ENCODE results near the gene GRAP2. TPM values are rescaled to one million over a fixed set of nuclear protein-coding genes. Genes with fewer than 3 reads are reported as not detected.

GRAP2 gene
- total RNA-seq, 1 experiment from 2014 or later, result 0.12 TPM

DNA sequence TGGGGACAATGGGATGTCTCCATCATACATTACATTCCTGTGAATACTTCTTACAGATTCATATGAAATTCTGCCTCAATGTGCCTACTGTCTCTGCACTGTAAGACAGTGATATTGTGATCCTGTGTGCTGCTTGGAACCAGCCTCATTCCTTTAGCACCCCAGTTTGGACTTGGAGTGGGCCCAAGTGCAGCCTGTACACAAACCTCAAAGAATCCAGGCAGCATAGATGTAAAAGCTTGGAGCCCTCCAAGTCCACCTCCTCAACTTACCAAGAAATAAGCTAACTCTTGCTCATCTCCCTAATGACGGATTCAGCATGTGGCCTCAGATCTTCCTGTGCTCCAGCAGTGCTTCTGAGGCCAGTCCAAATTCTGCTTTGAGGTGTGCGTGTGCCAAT lies 24.4 kb downstream of the GRAP2 start:
- TF ChIP-seq, protein P1, sequence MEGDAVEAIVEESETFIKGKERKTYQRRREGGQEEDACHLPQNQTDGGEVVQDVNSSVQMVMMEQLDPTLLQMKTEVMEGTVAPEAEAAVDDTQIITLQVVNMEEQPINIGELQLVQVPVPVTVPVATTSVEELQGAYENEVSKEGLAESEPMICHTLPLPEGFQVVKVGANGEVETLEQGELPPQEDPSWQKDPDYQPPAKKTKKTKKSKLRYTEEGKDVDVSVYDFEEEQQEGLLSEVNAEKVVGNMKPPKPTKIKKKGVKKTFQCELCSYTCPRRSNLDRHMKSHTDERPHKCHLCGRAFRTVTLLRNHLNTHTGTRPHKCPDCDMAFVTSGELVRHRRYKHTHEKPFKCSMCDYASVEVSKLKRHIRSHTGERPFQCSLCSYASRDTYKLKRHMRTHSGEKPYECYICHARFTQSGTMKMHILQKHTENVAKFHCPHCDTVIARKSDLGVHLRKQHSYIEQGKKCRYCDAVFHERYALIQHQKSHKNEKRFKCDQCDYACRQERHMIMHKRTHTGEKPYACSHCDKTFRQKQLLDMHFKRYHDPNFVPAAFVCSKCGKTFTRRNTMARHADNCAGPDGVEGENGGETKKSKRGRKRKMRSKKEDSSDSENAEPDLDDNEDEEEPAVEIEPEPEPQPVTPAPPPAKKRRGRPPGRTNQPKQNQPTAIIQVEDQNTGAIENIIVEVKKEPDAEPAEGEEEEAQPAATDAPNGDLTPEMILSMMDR (IDR thresholded peaks at IDR 0.05; ENCODE audit: unreplicated experiment), result no peak
- DNase-seq (ENCODE audit: unreplicated experiment), result no peak
- ChIA-PET POLR2A (interaction anchor here (1.6 to 1.8 kb wide), 2 partner anchors 21 to 119 kb away, joined by 4 to 5 read pairs; no protein-coding TSS in a partner anchor), CTCF (interaction anchor here (0.6 to 1.0 kb wide), 5 partner anchors 9 to 380 kb away, joined by 3 to 6 read pairs (median 3); no protein-coding TSS in a partner anchor)
- Mint-ChIP-seq H3K36me3 (ENCODE audit: insufficient read depth, unreplicated experiment) (no peaks in the 10 kb centered on the region), H3K27me3 (ENCODE audit: insufficient read depth, unreplicated experiment) (peaks cover 28% of the 10 kb centered on the region), H3K27ac (ENCODE audit: low read depth, unreplicated experiment) (no peak overlapping the region), H3K4me3 (ENCODE audit: unreplicated experiment) (no peak overlapping the region), H3K4me1 (ENCODE audit: insufficient read depth, unreplicated experiment) (no peaks in the 10 kb centered on the region), H3K9me3 (ENCODE audit: unreplicated experiment) (no peaks in the 10 kb centered on the region)
- no TSS peak for BruUV-seq (replicated peaks)
- intact Hi-C loops (cut with micrococcal nuclease), result no loop called here

DNA sequence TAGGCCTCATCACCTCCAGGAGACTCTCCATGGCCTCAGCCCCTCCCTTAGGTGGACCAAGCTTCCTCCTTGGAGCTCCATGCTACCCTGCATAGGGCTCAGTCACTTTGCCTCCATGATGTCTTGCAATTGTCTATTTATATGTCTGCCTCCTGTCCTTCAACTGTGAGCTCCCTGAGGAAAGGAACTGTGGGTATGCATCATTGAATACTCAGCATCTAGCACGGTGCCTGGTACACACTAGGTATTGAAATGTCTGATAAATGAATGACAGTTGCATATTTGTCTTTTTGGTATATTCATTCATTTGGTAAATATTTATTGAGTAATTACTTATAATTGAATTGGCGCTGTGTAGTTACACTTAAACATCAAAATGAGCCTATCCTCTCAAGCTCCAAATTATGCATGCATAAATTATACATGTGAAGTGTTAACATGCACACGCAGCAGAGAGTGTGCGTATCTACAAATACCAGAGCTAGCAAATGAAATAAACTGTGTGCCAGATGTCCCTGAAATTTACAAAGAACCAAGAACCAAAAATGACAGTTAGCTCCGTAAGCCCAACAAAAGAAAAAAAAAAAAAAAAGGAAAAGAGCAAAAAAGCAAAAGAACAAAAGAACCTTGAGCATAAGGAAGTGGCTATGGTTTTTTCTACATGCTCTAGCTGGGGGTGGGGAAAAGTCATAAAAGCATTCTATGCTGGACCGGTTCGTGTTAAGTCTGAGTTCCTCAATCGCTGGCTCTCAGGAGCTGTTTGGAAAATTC lies 25.2 kb downstream of the GRAP2 start:
- BruUV-seq (replicated peaks), result no TSS peak
- TF ChIP-seq, protein P1 (IDR thresholded peaks at IDR 0.05; ENCODE audit: unreplicated experiment), result no peak
- H3K9me3 Mint-ChIP-seq (ENCODE audit: unreplicated experiment), result no peaks in the 10 kb centered on the region
- H3K36me3 Mint-ChIP-seq (ENCODE audit: insufficient read depth, unreplicated experiment), result no peaks in the 10 kb centered on the region
- H3K4me1 Mint-ChIP-seq (ENCODE audit: insufficient read depth, unreplicated experiment), result no peaks in the 10 kb centered on the region
- no peak for DNase-seq (ENCODE audit: unreplicated experiment)
- ChIA-PET CTCF (interaction anchor here (0.6 to 0.7 kb wide), 2 partner anchors 34 to 270 kb away, joined by 3 to 5 read pairs; no protein-coding TSS in a partner anchor), POLR2A (interaction anchor here (0.6 to 1.8 kb wide), 4 partner anchors 20 to 291 kb away, joined by 3 to 5 read pairs (median 4); no protein-coding TSS in a partner anchor)
- no peak overlapping the region for H3K27ac Mint-ChIP-seq (ENCODE audit: low read depth, unreplicated experiment)
- no peak overlapping the region for H3K4me3 Mint-ChIP-seq (ENCODE audit: unreplicated experiment)
- intact Hi-C loops (cut with micrococcal nuclease), result no loop called here
- peaks cover 20% of the 10 kb centered on the region for H3K27me3 Mint-ChIP-seq (ENCODE audit: insufficient read depth, unreplicated experiment)

DNA sequence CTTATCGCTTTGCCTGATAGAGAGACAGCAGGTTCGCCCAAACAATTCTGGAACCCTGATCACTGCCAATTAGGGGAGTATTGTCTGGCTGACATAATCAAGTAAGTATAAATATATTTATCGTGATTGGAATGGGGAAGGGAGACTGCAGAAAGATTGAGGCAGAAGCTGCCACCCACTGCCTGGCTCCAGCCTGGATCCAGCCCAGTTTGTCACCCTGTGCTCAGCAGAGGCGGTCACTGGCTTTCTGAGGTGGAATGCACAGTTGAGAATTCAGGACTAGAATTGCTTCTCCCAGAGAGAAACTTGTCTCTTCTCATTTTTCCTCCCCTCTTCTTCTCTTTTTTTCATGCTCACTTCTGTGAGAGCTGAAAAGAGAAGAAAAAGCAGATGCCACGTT lies 25.9 kb downstream of the GRAP2 start:
- intact Hi-C loops (cut with micrococcal nuclease), result no loop called here
- no peak overlapping the region for H3K27ac Mint-ChIP-seq (ENCODE audit: low read depth, unreplicated experiment)
- H3K4me3 Mint-ChIP-seq (ENCODE audit: unreplicated experiment), result no peak overlapping the region
- ChIA-PET POLR2A (no interaction called here), CTCF (interaction anchor here (0.6 to 0.7 kb wide), 2 partner anchors 34 to 240 kb away, joined by 3 to 4 read pairs; no protein-coding TSS in a partner anchor)
- no peaks in the 10 kb centered on the region for H3K9me3 Mint-ChIP-seq (ENCODE audit: unreplicated experiment)
- TF ChIP-seq, protein P1 (IDR thresholded peaks at IDR 0.05; ENCODE audit: unreplicated experiment), result no peak
- BruUV-seq (replicated peaks), result no TSS peak
- DNase-seq (ENCODE audit: unreplicated experiment), result no peak
- H3K27me3 Mint-ChIP-seq (ENCODE audit: insufficient read depth, unreplicated experiment), result peaks cover 13% of the 10 kb centered on the region
- H3K4me1 Mint-ChIP-seq (ENCODE audit: insufficient read depth, unreplicated experiment), result no peaks in the 10 kb centered on the region
- H3K36me3 Mint-ChIP-seq (ENCODE audit: insufficient read depth, unreplicated experiment), result no peaks in the 10 kb centered on the region

DNA sequence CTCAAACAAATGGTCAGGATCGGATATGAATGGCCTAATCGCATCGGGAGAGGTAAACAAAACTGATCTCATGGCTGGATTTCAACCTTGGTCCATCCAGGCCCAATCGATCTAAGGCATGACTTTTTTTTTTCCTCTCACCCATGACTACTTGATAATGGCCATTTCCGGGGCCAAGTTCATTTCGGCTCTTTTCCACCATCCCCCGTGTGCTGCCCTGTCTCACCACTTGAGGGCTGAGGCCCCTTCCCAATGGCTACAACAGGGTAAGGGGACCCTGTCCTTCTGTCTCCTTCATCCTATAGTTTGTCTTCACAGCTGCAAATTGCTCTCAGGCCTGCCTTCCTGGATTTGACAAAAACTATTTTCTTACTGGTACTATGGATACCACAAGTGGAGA lies 26.7 kb downstream of the GRAP2 start:
- intact Hi-C loops (cut with micrococcal nuclease), result no loop called here
- POLR2A ChIA-PET, result interaction anchor here (1.3 to 1.7 kb wide), 3 partner anchors 10 to 70 kb away, joined by 3 to 4 read pairs (median 3); no protein-coding TSS in a partner anchor
- DNase-seq (ENCODE audit: unreplicated experiment), result no peak

More for the DNA sequence above, 26.7 kb downstream of the GRAP2 start:
- BruUV-seq (replicated peaks), result no TSS peak
- no peaks in the 10 kb centered on the region for H3K36me3 Mint-ChIP-seq (ENCODE audit: insufficient read depth, unreplicated experiment)
- CTCF ChIA-PET, result interaction anchor here (0.7 to 1.5 kb wide), 2 partner anchors 39 to 97 kb away, joined by 3 to 8 read pairs; no protein-coding TSS in a partner anchor
- no peak overlapping the region for H3K4me3 Mint-ChIP-seq (ENCODE audit: unreplicated experiment)
- no peak overlapping the region for H3K27ac Mint-ChIP-seq (ENCODE audit: low read depth, unreplicated experiment)
- TF ChIP-seq, protein P1 (IDR thresholded peaks at IDR 0.05; ENCODE audit: unreplicated experiment), result no peak
- H3K27me3 Mint-ChIP-seq (ENCODE audit: insufficient read depth, unreplicated experiment), result peaks cover 6% of the 10 kb centered on the region
- no peaks in the 10 kb centered on the region for H3K9me3 Mint-ChIP-seq (ENCODE audit: unreplicated experiment)
- no peaks in the 10 kb centered on the region for H3K4me1 Mint-ChIP-seq (ENCODE audit: insufficient read depth, unreplicated experiment)
